GM10266 (cell line): ENCODE results near the gene DTX1.

Experiments used
- DNase-seq: peaks from one replicate; pipeline ENCODE4 v3.0.0; 2012; ENCODE audit errors: extremely low spot score
- CTCF ChIP-seq: IDR thresholded peaks from 2 replicates; pipeline ENCODE4 v1.5.1; 2012; ENCODE audit warnings: mild to moderate bottlenecking, low read depth; ENCODE audit not compliant: control insufficient read depth, insufficient read depth; ENCODE audit errors: missing control alignments

The DTX1 gene

GRCh38 chr12:113056631-113057488, at the start of gene DTX1:
Gene DTX1, plus strand, starts transcription at chr12:113056730. Its CDS starts 1,463 bp downstream, at chr12:113058193.
- TF ChIP-seq CTCF = peak; percentile 28
- DNase-seq = peak; percentile 62

- no peak for TF ChIP-seq CTCF
- DNase-seq = no peak
Measured at GRCh38 chr12:113007166-113007565, 49.4 kb upstream of the DTX1 start.

GRCh38 chr12:113010701-113011100, 45.8 kb upstream of the DTX1 start:
- no peak for TF ChIP-seq CTCF
- DNase-seq = no peak

- TF ChIP-seq CTCF = no peak
- DNase-seq = no peak
Measured at GRCh38 chr12:113014565-113014964, 42.0 kb upstream of the DTX1 start.

- TF ChIP-seq CTCF = no peak
- no peak for DNase-seq
Measured at GRCh38 chr12:113016796-113017195, 39.7 kb upstream of the DTX1 start.

- no peak for DNase-seq
Measured at GRCh38 chr12:113019025-113019424, 37.5 kb upstream of the DTX1 start.

More at GRCh38 chr12:113019025-113019424, 37.5 kb upstream of the DTX1 start:
- no peak for TF ChIP-seq CTCF
